ENCODE measurements around the gene LSS.

DNA sequence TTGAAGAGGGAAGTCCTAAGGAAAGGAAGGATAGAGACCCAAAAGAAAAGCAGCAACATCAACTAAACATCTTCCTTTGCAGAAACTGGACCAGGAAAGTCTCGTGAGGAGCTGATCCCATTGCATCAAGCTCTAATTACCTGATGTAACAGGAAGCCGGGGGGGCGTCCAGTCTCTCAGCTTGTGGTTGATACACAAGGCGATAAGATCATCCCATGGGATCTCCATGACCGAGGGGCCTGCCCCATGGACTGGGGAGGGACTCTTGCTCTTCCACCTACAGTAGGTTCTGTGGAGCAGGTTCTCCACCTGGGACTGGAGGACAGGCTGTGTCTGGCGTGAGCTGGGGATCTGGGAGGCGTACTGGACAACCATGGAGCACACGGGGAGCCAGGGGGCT is 14.8 kb upstream of the LSS start:
- TF ChIP-seq POLR2AphosphoS5 (IDR thresholded peaks at IDR 0.05) = no peak
- TF ChIP-seq, protein P1, sequence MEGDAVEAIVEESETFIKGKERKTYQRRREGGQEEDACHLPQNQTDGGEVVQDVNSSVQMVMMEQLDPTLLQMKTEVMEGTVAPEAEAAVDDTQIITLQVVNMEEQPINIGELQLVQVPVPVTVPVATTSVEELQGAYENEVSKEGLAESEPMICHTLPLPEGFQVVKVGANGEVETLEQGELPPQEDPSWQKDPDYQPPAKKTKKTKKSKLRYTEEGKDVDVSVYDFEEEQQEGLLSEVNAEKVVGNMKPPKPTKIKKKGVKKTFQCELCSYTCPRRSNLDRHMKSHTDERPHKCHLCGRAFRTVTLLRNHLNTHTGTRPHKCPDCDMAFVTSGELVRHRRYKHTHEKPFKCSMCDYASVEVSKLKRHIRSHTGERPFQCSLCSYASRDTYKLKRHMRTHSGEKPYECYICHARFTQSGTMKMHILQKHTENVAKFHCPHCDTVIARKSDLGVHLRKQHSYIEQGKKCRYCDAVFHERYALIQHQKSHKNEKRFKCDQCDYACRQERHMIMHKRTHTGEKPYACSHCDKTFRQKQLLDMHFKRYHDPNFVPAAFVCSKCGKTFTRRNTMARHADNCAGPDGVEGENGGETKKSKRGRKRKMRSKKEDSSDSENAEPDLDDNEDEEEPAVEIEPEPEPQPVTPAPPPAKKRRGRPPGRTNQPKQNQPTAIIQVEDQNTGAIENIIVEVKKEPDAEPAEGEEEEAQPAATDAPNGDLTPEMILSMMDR (IDR thresholded peaks at IDR 0.05) = no peak
